ENCODE results near the gene PIK3CB.

The PIK3CB gene

GRCh38 chr3:138640537-138640936 lies 194.2 kb downstream of the PIK3CB start:
- H3K4me3 Mint-ChIP-seq, result no peak overlapping the region
- H3K9me3 Mint-ChIP-seq, result peaks cover 47% of the 10 kb centered on the region
- TF ChIP-seq, protein P1, sequence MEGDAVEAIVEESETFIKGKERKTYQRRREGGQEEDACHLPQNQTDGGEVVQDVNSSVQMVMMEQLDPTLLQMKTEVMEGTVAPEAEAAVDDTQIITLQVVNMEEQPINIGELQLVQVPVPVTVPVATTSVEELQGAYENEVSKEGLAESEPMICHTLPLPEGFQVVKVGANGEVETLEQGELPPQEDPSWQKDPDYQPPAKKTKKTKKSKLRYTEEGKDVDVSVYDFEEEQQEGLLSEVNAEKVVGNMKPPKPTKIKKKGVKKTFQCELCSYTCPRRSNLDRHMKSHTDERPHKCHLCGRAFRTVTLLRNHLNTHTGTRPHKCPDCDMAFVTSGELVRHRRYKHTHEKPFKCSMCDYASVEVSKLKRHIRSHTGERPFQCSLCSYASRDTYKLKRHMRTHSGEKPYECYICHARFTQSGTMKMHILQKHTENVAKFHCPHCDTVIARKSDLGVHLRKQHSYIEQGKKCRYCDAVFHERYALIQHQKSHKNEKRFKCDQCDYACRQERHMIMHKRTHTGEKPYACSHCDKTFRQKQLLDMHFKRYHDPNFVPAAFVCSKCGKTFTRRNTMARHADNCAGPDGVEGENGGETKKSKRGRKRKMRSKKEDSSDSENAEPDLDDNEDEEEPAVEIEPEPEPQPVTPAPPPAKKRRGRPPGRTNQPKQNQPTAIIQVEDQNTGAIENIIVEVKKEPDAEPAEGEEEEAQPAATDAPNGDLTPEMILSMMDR (IDR thresholded peaks at IDR 0.05; ENCODE audit: unreplicated experiment in 3 of 3), result no peak
- peaks cover 30% of the 10 kb centered on the region for H3K36me3 Mint-ChIP-seq (ENCODE audit: low read depth)
- H3K27me3 Mint-ChIP-seq (ENCODE audit: low read depth), result no peaks in the 10 kb centered on the region
- H3K4me1 Mint-ChIP-seq, result no peaks in the 10 kb centered on the region
- no peak overlapping the region for H3K27ac Mint-ChIP-seq

DNA sequence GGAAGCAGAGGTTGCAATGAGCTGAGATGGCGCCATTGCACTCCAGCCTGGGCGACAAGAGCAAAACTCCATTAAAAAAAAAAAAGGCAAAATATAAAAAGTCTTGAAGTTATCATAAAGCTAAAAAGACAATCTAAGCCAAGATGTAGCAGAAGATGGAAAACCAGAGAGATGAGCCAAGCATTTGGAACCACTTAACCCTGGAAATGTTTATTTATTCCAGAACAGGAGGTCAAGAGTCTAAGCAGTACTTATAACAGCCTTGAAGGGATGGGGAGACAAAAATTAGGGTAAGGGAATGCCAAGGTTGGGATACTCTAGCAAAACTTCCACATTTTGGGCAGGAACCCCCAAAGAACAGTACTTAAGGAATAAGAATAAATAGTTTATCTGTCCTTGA lies 196.1 kb downstream of the PIK3CB start:
- Mint-ChIP-seq H3K27ac (no peak overlapping the region), H3K4me3 (no peak overlapping the region), H3K27me3 (ENCODE audit: low read depth) (no peaks in the 10 kb centered on the region), H3K9me3 (peaks cover 33% of the 10 kb centered on the region), H3K4me1 (no peaks in the 10 kb centered on the region), H3K36me3 (ENCODE audit: low read depth) (peaks cover 19% of the 10 kb centered on the region)
- TF ChIP-seq, protein P1 (IDR thresholded peaks at IDR 0.05; ENCODE audit: unreplicated experiment in 3 of 3), result no peak

GRCh38 chr3:138629526-138629925 lies 205.2 kb downstream of the PIK3CB start:
- Mint-ChIP-seq H3K9me3 (no peaks in the 10 kb centered on the region), H3K27ac (no peak overlapping the region), H3K27me3 (ENCODE audit: low read depth) (no peaks in the 10 kb centered on the region), H3K4me3 (no peak overlapping the region), H3K36me3 (ENCODE audit: low read depth) (peaks cover 17% of the 10 kb centered on the region), H3K4me1 (no peaks in the 10 kb centered on the region)
- TF ChIP-seq, protein P1 (IDR thresholded peaks at IDR 0.05; ENCODE audit: unreplicated experiment in 3 of 3), result no peak

DNA sequence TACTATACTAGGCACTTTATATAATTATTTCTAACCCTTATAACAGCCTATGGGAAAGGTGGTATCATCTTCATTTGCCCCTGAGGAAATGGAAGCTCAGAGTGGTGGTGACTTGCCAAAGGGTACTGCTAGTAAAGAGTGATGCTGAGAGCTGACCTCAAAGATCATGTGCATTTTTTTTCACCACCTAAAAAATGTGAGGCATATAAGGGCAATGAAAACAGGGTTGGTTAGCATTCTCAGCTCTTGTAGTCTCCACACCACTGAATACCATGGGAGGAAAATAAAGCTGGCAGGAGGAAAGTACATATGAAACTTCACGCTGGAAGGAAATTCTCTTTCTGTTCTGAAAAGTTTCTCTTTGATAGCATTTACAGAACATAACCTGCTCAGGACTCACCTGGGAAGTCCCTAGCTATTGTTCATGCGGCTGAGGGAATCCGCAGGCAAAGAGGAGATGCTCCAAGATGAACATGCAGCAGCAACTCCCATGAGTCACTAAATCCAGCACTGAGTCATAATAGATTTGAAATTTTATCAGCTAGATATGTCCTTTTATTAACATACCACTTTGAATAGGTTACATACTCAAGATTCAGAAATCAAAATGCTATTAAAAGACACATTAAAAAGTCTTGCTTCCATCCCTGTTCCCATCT lies 208.9 kb downstream of the PIK3CB start:
- H3K4me1 Mint-ChIP-seq, result no peaks in the 10 kb centered on the region
- H3K4me3 Mint-ChIP-seq, result no peak overlapping the region
- no peaks in the 10 kb centered on the region for H3K27me3 Mint-ChIP-seq (ENCODE audit: low read depth)
- no peak overlapping the region for H3K27ac Mint-ChIP-seq
- no peaks in the 10 kb centered on the region for H3K9me3 Mint-ChIP-seq
- H3K36me3 Mint-ChIP-seq (ENCODE audit: low read depth), result peaks cover 15% of the 10 kb centered on the region
- TF ChIP-seq, protein P1 (IDR thresholded peaks at IDR 0.05; ENCODE audit: unreplicated experiment in 3 of 3), result no peak

DNA sequence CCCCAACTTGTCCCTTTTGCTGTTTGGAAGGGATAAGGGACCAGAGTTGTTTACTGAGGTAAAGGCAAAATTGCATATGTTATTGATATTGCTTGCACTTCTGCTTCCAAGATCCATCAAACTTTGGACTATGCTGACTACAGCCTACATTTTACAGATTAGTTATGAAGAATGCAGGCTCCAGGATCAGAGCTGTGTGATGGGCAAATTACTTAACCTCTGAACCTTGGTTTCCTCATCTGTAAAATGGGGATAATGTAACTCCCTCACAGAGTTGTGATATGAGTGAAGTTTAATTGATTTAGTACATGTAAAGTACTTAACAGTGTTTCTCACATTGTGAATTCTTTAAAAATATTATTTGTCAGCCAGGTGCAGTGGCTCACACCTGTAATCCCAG lies 210.2 kb downstream of the PIK3CB start:
- peaks cover 9% of the 10 kb centered on the region for H3K36me3 Mint-ChIP-seq (ENCODE audit: low read depth)
- TF ChIP-seq, protein P1 (IDR thresholded peaks at IDR 0.05; ENCODE audit: unreplicated experiment in 3 of 3), result no peak
- no peak overlapping the region for H3K4me3 Mint-ChIP-seq

DNA sequence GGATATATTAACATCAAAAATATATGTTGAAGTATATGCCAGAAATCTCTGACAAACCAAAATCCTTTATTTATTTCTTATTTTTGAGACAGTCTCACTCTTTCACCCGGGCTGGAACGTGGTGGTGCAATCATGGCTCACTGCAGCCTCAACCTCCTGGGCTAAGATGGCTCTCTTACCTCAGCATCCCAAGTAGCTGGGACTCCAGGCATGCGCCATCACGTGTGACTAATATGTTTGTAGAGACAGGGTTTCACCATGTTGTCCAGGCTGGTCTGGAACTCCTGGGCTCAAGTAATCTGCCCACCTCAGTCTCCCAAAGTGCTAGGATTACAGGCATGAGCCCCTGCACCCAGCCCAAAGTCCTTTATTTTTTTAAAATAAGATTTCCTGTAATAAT lies 214.3 kb downstream of the PIK3CB start:
- no peaks in the 10 kb centered on the region for H3K9me3 Mint-ChIP-seq
- H3K36me3 Mint-ChIP-seq (ENCODE audit: low read depth), result peaks cover 3% of the 10 kb centered on the region
- H3K27me3 Mint-ChIP-seq (ENCODE audit: low read depth), result no peaks in the 10 kb centered on the region
- no peaks in the 10 kb centered on the region for H3K4me1 Mint-ChIP-seq
- TF ChIP-seq, protein P1 (IDR thresholded peaks at IDR 0.05; ENCODE audit: unreplicated experiment in 3 of 3), result no peak
- H3K27ac Mint-ChIP-seq, result no peak overlapping the region
- no peak overlapping the region for H3K4me3 Mint-ChIP-seq

More for the DNA sequence above, 210.2 kb downstream of the PIK3CB start:
- no peaks in the 10 kb centered on the region for H3K4me1 Mint-ChIP-seq
- H3K9me3 Mint-ChIP-seq, result no peaks in the 10 kb centered on the region
- H3K27me3 Mint-ChIP-seq (ENCODE audit: low read depth), result no peaks in the 10 kb centered on the region
- H3K27ac Mint-ChIP-seq, result no peak overlapping the region

Data from nephron (organoid).